GM23338 (cell line): ENCODE measurements around the gene ITIH4. TPM values are rescaled to one million over a fixed set of nuclear protein-coding genes. Genes with fewer than 3 reads are reported as not detected.

Experiments
- ATAC-seq: fragments of 200-7000 bp; cut with Tn5 transposase; 3 replicates; pipeline ENCODE4 v1.9.1; 2020
- DNase-seq: peaks from one replicate; pipeline ENCODE4 v3.0.0-alpha.2; 2015; ENCODE audit warnings: low spot score
- H2AFZ ChIP-seq: fragments of 200-600 bp; sonication (generic); 2 replicates; pipeline ENCODE4 v1.8.0; 2016; ENCODE audit warnings: antibody characterized with exemption, mild to moderate bottlenecking, moderate library complexity
- H3F3A ChIP-seq: fragments of 200-600 bp; sonication (generic); replicated peaks from 2 replicates; pipeline ENCODE4 v1.8.0; 2017; ENCODE audit warnings: antibody characterized with exemption, mixed run types, low read depth
- H3K27ac ChIP-seq: fragments of 200-600 bp; sonication (generic); 2 replicates; pipeline ENCODE4 v1.6.1; 2016; ENCODE audit warnings: low read depth
- H3K27me3 ChIP-seq: fragments of 200-600 bp; sonication (generic); 2 replicates; pipeline ENCODE4 v1.8.0; 2016; ENCODE audit warnings: mild to moderate bottlenecking, mixed run types, moderate library complexity; ENCODE audit not compliant: insufficient read depth
- H3K36me3 ChIP-seq: fragments of 200-600 bp; sonication (generic); 2 replicates; pipeline ENCODE4 v1.8.0; 2016; ENCODE audit warnings: mild to moderate bottlenecking; ENCODE audit not compliant: insufficient read depth
- H3K4me1 ChIP-seq: fragments of 200-600 bp; sonication (generic); 2 replicates; pipeline ENCODE4 v1.8.0; 2016; ENCODE audit warnings: mild to moderate bottlenecking, moderate library complexity; ENCODE audit not compliant: insufficient read depth
- H3K4me2 ChIP-seq: fragments of 200-600 bp; sonication (generic); 2 replicates; pipeline ENCODE4 v1.7.1; 2017; ENCODE audit warnings: mixed run types
- H3K4me3 ChIP-seq: fragments of 200-600 bp; sonication (generic); 2 replicates; pipeline ENCODE4 v1.6.1; 2016; ENCODE audit warnings: mixed run types
- H3K79me2 ChIP-seq: fragments of 200-600 bp; sonication (generic); replicated peaks from 2 replicates; pipeline ENCODE4 v1.8.0; 2017; ENCODE audit warnings: mild to moderate bottlenecking; ENCODE audit not compliant: insufficient read depth
- H3K9me2 ChIP-seq: fragments of 200-600 bp; sonication (generic); 2 replicates; pipeline ENCODE4 v1.8.0; 2017; ENCODE audit not compliant: insufficient read depth
- H4K20me1 ChIP-seq: fragments of 200-600 bp; sonication (generic); replicated peaks from 2 replicates; pipeline ENCODE4 v1.8.0; 2017; ENCODE audit warnings: mild to moderate bottlenecking; ENCODE audit not compliant: insufficient read depth
- H3K27ac Mint-ChIP-seq: 2 replicates; pipeline ENCODE4 v1.8.0; 2020; ENCODE audit warnings: inconsistent platforms, mild to moderate bottlenecking, moderate library complexity, mixed read lengths
- H3K27me3 Mint-ChIP-seq: 3 replicates; pipeline ENCODE4 v1.8.0; 2022; ENCODE audit warnings: low read depth, mild to moderate bottlenecking, moderate library complexity, mixed read lengths, inconsistent platforms; ENCODE audit not compliant: insufficient read depth, poor library complexity
- H3K36me3 Mint-ChIP-seq: 3 replicates; pipeline ENCODE4 v1.8.0; 2021; ENCODE audit warnings: low read depth, mild to moderate bottlenecking, inconsistent platforms, moderate library complexity, mixed read lengths
- H3K4me1 Mint-ChIP-seq: 3 replicates; pipeline ENCODE4 v1.8.0; 2020; ENCODE audit warnings: mild to moderate bottlenecking, inconsistent platforms, mixed read lengths
- H3K4me3 Mint-ChIP-seq: 3 replicates; pipeline ENCODE4 v1.8.0; 2021; ENCODE audit warnings: moderate library complexity, mild to moderate bottlenecking, inconsistent platforms, mixed read lengths
- H3K9me3 Mint-ChIP-seq: 3 replicates; pipeline ENCODE4 v1.8.0; 2020; ENCODE audit warnings: moderate library complexity, mild to moderate bottlenecking, inconsistent platforms, mixed read lengths
- CREB1 ChIP-seq: fragments of 250-450 bp; sonication (Bioruptor Pico); IDR thresholded peaks from 2 replicates; pipeline ENCODE4 v1.5.0; 2020; ENCODE audit warnings: low read depth, mild to moderate bottlenecking, moderate library complexity
- EZH2 ChIP-seq: fragments of 200-600 bp; sonication (generic); IDR thresholded peaks from one replicate; pipeline ENCODE4 v1.8.0; 2017; ENCODE audit warnings: antibody characterized with exemption, mild to moderate bottlenecking, low read depth; ENCODE audit not compliant: unreplicated experiment
- NANOG ChIP-seq: IDR thresholded peaks from 2 replicates; pipeline ENCODE4 v1.6.1; 2016; ENCODE audit warnings: antibody characterized with exemption, borderline replicate concordance
- POLR2AphosphoS5 ChIP-seq: IDR thresholded peaks from 2 replicates; pipeline ENCODE4 v1.6.1; 2016; ENCODE audit warnings: antibody characterized with exemption, low read depth
- REST ChIP-seq: IDR thresholded peaks from one replicate; pipeline ENCODE4 v1.6.1; 2018; ENCODE audit warnings: antibody characterized with exemption; ENCODE audit not compliant: unreplicated experiment
- STAT1 ChIP-seq: IDR thresholded peaks from one replicate; pipeline ENCODE4 v1.6.1; 2016; ENCODE audit warnings: antibody characterized with exemption; ENCODE audit not compliant: unreplicated experiment
- polyA plus RNA-seq: library from polyadenylated mRNA; unstranded; fragments of >200 nt; fragmentation: Nextera tagmentation; extraction: Ambion mirVana; gene quantifications from 2 replicates; pipeline ENCODE4 v1.2.1, GENCODE V29; 2016
- total RNA-seq: library from RNA; depleted of rRNA; stranded (reverse); fragments of >200 nt; shearing (Covaris generic); gene quantifications from 2 replicates; pipeline ENCODE4 v1.2.3, GENCODE V29; 2014

Gene ITIH4
- total and polyA plus RNA-seq, 2 experiments from 2014 or later = 0.82 to 1.4 TPM

GRCh38 chr3:52857133-52857532 is 26.7 kb upstream of the ITIH4 start (continued):
- no peak for TF ChIP-seq REST
- no peak for TF ChIP-seq STAT1
- TF ChIP-seq CREB1 (CRISPR knock-in tag) = no peak

- H3K79me2 ChIP-seq = no peaks in the 10 kb centered on the region
- H2AFZ ChIP-seq = no peak overlapping the region
- no peaks in the 10 kb centered on the region for H3K4me1 ChIP-seq
- H3K36me3 ChIP-seq = no peaks in the 10 kb centered on the region
- peaks cover 7% of the 10 kb centered on the region; the same call in 1 of the 2 replicates for H4K20me1 ChIP-seq
- H3K9me2 ChIP-seq = no peaks in the 10 kb centered on the region
- no peak for DNase-seq
- no peak overlapping the region for H3K27ac ChIP-seq
- Mint-ChIP-seq H3K36me3 (peaks cover 4% of the 10 kb centered on the region; the same call in 1 of the 3 replicates), H3K9me3 (no peaks in the 10 kb centered on the region), H3K4me3 (no peak overlapping the region), H3K27me3 (no peaks in the 10 kb centered on the region), H3K4me1 (no peaks in the 10 kb centered on the region; the same call in 2 of the 3 replicates), H3K27ac (0 out of 2 replicates have a peak overlapping the region, but pooled peaks have one; percentile 26)
- H3F3A ChIP-seq = no peaks in the 10 kb centered on the region
- no peak overlapping the region for H3K4me3 ChIP-seq
- TF ChIP-seq EZH2 (no peak), CREB1 (CRISPR knock-in tag) (no peak), NANOG (no peak)
- ATAC-seq = no peak
- no peaks in the 10 kb centered on the region for H3K27me3 ChIP-seq
- no peak overlapping the region for H3K4me2 ChIP-seq
These were observed 26.2 kb upstream of the ITIH4 start for GRCh38 chr3:52856666-52857065.

GRCh38 chr3:52854013-52854412 is 23.5 kb upstream of the ITIH4 start:
- Histone ChIP-seq H3K4me1 (no peaks in the 10 kb centered on the region), H3F3A (no peaks in the 10 kb centered on the region), H3K79me2 (no peaks in the 10 kb centered on the region), H4K20me1 (peaks cover 7% of the 10 kb centered on the region; the same call in 1 of the 2 replicates), H3K4me3 (no peak overlapping the region), H3K36me3 (no peaks in the 10 kb centered on the region), H3K9me2 (no peaks in the 10 kb centered on the region), H3K27ac (no peak overlapping the region), H2AFZ (no peak overlapping the region), H3K4me2 (no peak overlapping the region), H3K27me3 (no peaks in the 10 kb centered on the region)
- no peak overlapping the region for H3K4me3 Mint-ChIP-seq
- no peaks in the 10 kb centered on the region for H3K27me3 Mint-ChIP-seq
- H3K36me3 Mint-ChIP-seq = peaks cover 12% of the 10 kb centered on the region
- no peak overlapping the region for H3K27ac Mint-ChIP-seq
- peak; percentile 69 for DNase-seq
- ATAC-seq = peak; percentile 42
- TF ChIP-seq POLR2AphosphoS5 = no peak
- TF ChIP-seq REST = peak; percentile 67
- no peaks in the 10 kb centered on the region for H3K4me1 Mint-ChIP-seq
- no peaks in the 10 kb centered on the region for H3K9me3 Mint-ChIP-seq
